Measurements from ENCODE around the gene CASQ2. TPM values are rescaled to one million over a fixed set of nuclear protein-coding genes. Genes with fewer than 3 reads are reported as not detected.
"Not testable (repeated sequence)": the region's sequence is repeated elsewhere in the genome, so short reads cannot be mapped to it uniquely, and the experiment has no call there.

The CASQ2 gene
- polyA plus RNA-seq, 1 donor (not counting 4 experiments of a cell fraction or from before 2014, with no cell fraction given), result 0.04 TPM

GRCh38 chr1:115781343-115781742 is 12.8 kb upstream of the CASQ2 start:
- H3K79me2 ChIP-seq (ENCODE audit: control insufficient read depth, insufficient read depth, low read length), result no peaks in the 10 kb centered on the region
- H2AFZ ChIP-seq (ENCODE audit: control insufficient read depth, low read length), result no peak overlapping the region
- FAIRE-seq, result peak; percentile 17
- peak; percentile 72 for DNase-seq (ENCODE audit: low read depth, low spot score)
- H3K9ac ChIP-seq (ENCODE audit: control insufficient read depth, extremely low read depth, insufficient read depth, low read length), result peak overlapping the region; percentile 69
- H3K27ac ChIP-seq (ENCODE audit: control insufficient read depth, insufficient read depth, low read length), result peak overlapping the region; percentile 97
- no peaks in the 10 kb centered on the region for H3K36me3 ChIP-seq (ENCODE audit: control insufficient read depth in 2 of 2, extremely low read depth in 1 of 2, insufficient read depth in 2 of 2, low read length in 2 of 2)
- no peaks in the 10 kb centered on the region for H4K20me1 ChIP-seq (ENCODE audit: control insufficient read depth, extremely low read depth, insufficient read depth, low read length)
- H3K9me1 ChIP-seq (ENCODE audit: control insufficient read depth, extremely low read depth, insufficient read depth, low read length), result no peaks in the 10 kb centered on the region
- H3K4me2 ChIP-seq (ENCODE audit: control insufficient read depth, extremely low read depth, insufficient read depth, low read depth, low read length), result peak overlapping the region; percentile 87
- dilution Hi-C loops (cut with MboI; ENCODE audit: extremely low pct_ligation_motif_present, low sequenced_read_pairs), result no loop called here
- H3K4me1 ChIP-seq (ENCODE audit: control insufficient read depth, extremely low read depth, insufficient read depth, low read length), result peaks cover 30% of the 10 kb centered on the region
- no peak overlapping the region for H3K4me3 ChIP-seq (ENCODE audit: control insufficient read depth in 2 of 3, extremely low read depth in 1 of 3, insufficient read depth in 2 of 3, low read depth in 1 of 3, low read length in 3 of 3)
- TF ChIP-seq EZH2 (IDR thresholded peaks at IDR 0.05; ENCODE audit: low read length) (no peak), CTCF (optimal IDR thresholded peaks at IDR 0.05 in 1 of 3, IDR thresholded peaks at IDR 0.05 in 1 of 3, conservative IDR thresholded peaks at IDR 0.05 in 1 of 3; ENCODE audit: extremely low read depth in 1 of 3, insufficient read depth in 2 of 3, low read length in 3 of 3) (no peak)
- no peaks in the 10 kb centered on the region for H3K9me3 ChIP-seq (ENCODE audit: control insufficient read depth, low read depth, low read length)
- no peaks in the 10 kb centered on the region for H3K27me3 ChIP-seq (ENCODE audit: control insufficient read depth, extremely low read depth, insufficient read depth, low read length)

DNA sequence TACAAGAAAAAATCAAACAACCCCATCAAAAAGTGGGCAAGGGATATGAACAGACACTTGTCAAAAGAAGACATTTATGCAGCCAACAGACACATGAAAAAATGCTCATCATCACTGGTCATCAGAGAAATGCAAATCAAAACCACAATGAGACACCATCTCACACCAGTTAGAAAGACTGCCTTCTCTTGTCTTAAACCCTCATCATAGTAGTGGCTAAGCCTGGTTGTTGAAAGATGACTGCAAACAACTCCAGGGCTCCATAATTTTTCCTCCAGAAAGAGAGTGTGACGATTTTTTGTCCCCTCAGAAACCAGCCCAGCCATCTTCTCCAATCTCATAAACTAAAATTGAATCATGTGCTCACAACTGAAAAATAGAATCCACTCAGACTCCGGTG is 12.1 kb upstream of the CASQ2 start:
- H3K9me1 ChIP-seq (ENCODE audit: control insufficient read depth, extremely low read depth, insufficient read depth, low read length); H3K27me3 ChIP-seq (ENCODE audit: control insufficient read depth, extremely low read depth, insufficient read depth, low read length); H2AFZ ChIP-seq (ENCODE audit: control insufficient read depth, low read length); H3K79me2 ChIP-seq (ENCODE audit: control insufficient read depth, insufficient read depth, low read length); H3K9ac ChIP-seq (ENCODE audit: control insufficient read depth, extremely low read depth, insufficient read depth, low read length); H3K9me3 ChIP-seq (ENCODE audit: control insufficient read depth, low read depth, low read length); FAIRE-seq; H3K4me3 ChIP-seq (ENCODE audit: control insufficient read depth in 2 of 3, extremely low read depth in 1 of 3, insufficient read depth in 2 of 3, low read depth in 1 of 3, low read length in 3 of 3); H4K20me1 ChIP-seq (ENCODE audit: control insufficient read depth, extremely low read depth, insufficient read depth, low read length); DNase-seq (ENCODE audit: low read depth, low spot score); H3K36me3 ChIP-seq (ENCODE audit: control insufficient read depth in 2 of 2, extremely low read depth in 1 of 2, insufficient read depth in 2 of 2, low read length in 2 of 2); dilution Hi-C loops (cut with MboI; ENCODE audit: extremely low pct_ligation_motif_present, low sequenced_read_pairs): not testable (repeated sequence)
- Histone ChIP-seq H3K4me2 (ENCODE audit: control insufficient read depth, extremely low read depth, insufficient read depth, low read depth, low read length) (peak overlapping the region; percentile 50), H3K27ac (ENCODE audit: control insufficient read depth, insufficient read depth, low read length) (peak overlapping the region; percentile 62), H3K4me1 (ENCODE audit: control insufficient read depth, extremely low read depth, insufficient read depth, low read length) (peaks cover 30% of the 10 kb centered on the region)

DNA sequence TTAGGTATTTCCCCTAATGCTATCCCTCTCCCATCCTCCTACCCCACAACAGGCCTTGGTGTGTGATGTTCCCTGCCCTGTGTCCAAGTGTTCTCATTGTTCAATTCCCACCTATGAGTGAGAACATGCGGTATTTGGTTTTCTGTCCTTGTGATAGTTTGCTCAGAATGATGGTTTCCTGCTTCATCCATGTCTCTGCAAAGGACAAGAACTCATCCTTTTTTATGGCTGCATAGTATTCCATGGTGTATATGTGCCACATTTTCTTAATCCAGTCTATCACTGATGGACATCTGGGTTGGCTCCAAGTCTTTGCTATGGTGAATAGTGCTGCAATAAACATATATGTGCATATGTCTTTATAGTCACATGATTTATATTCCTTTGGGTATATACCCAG is 10.6 kb upstream of the CASQ2 start:
- H3K4me1 ChIP-seq (ENCODE audit: control insufficient read depth, extremely low read depth, insufficient read depth, low read length), result peaks cover 30% of the 10 kb centered on the region
- FAIRE-seq, result not testable (repeated sequence)

More for the DNA sequence above, 10.6 kb upstream of the CASQ2 start:
- H3K9me3 ChIP-seq (ENCODE audit: control insufficient read depth, low read depth, low read length); H2AFZ ChIP-seq (ENCODE audit: control insufficient read depth, low read length); H3K36me3 ChIP-seq (ENCODE audit: control insufficient read depth in 2 of 2, extremely low read depth in 1 of 2, insufficient read depth in 2 of 2, low read length in 2 of 2); DNase-seq (ENCODE audit: low read depth, low spot score); H3K27ac ChIP-seq (ENCODE audit: control insufficient read depth, insufficient read depth, low read length); H4K20me1 ChIP-seq (ENCODE audit: control insufficient read depth, extremely low read depth, insufficient read depth, low read length); H3K4me2 ChIP-seq (ENCODE audit: control insufficient read depth, extremely low read depth, insufficient read depth, low read depth, low read length); H3K9me1 ChIP-seq (ENCODE audit: control insufficient read depth, extremely low read depth, insufficient read depth, low read length); H3K9ac ChIP-seq (ENCODE audit: control insufficient read depth, extremely low read depth, insufficient read depth, low read length); H3K27me3 ChIP-seq (ENCODE audit: control insufficient read depth, extremely low read depth, insufficient read depth, low read length); H3K79me2 ChIP-seq (ENCODE audit: control insufficient read depth, insufficient read depth, low read length); dilution Hi-C loops (cut with MboI; ENCODE audit: extremely low pct_ligation_motif_present, low sequenced_read_pairs); H3K4me3 ChIP-seq (ENCODE audit: control insufficient read depth in 2 of 3, extremely low read depth in 1 of 3, insufficient read depth in 2 of 3, low read depth in 1 of 3, low read length in 3 of 3): not testable (repeated sequence)
